Measurements from ENCODE around the gene VAMP8.

GRCh38 chr2:85611705-85612587 lies 34.6 kb downstream of the VAMP8 start, which contains the start of gene C2orf68:
- TF ChIP-seq CTCF (IDR thresholded peaks at IDR 0.05) (no peak), POLR2A (IDR thresholded peaks at IDR 0.05) (peak in 2 of 4 donors; percentile 72 to 82)
